AG10803 (cell line): Measurements from ENCODE around the gene MOCS3.
"Not testable (repeated sequence)": the region's sequence is repeated elsewhere in the genome, so short reads cannot be mapped to it uniquely, and the experiment has no call there.

Experiments
- DNase-seq: peaks from one replicate; pipeline ENCODE4 v3.0.0; 2010; ENCODE audit warnings: low read depth
- H3K4me3 ChIP-seq: 2 replicates; pipeline ENCODE4 v1.5.1; 2011; ENCODE audit warnings: mild to moderate bottlenecking, low read length, control low read depth
- TF ChIP-seq, protein P1 (sequence below): conservative IDR thresholded peaks from 2 replicates; pipeline ENCODE4 v1.5.1; 2011; ENCODE audit warnings: mild to moderate bottlenecking, low read length, control low read depth, inconsistent platforms

Gene MOCS3

DNA sequence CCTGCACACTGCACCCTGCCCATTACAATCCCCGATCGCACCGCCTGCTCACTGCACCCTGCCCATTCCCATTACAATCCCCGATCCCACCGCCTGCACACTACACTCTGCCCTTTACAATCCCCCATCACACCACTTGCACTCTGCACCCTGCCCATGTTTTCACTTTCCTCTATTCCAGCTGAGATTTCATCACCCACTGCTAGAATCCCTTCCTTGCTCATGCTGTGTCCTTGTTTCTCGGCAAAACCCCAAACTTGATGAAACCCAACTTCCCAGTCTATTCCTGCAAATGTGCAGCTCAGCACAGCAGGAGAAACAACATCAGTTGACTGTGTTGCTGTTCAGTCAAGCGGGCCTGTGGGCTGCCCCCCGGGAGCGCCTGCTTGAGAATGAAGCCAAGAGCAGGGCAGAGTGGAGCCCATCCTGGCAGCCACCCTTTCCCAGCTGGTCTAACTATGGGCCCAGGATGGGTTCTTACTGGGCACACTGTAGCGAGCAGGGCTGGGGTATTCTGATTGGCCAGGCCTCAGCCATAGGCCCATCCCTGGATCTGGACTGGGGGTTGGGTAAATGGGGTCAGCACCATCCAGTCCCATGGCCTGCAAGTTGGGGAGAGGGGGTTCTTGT lies 17.2 kb downstream of the MOCS3 start:
- DNase-seq, result no peak
- TF ChIP-seq, protein P1, sequence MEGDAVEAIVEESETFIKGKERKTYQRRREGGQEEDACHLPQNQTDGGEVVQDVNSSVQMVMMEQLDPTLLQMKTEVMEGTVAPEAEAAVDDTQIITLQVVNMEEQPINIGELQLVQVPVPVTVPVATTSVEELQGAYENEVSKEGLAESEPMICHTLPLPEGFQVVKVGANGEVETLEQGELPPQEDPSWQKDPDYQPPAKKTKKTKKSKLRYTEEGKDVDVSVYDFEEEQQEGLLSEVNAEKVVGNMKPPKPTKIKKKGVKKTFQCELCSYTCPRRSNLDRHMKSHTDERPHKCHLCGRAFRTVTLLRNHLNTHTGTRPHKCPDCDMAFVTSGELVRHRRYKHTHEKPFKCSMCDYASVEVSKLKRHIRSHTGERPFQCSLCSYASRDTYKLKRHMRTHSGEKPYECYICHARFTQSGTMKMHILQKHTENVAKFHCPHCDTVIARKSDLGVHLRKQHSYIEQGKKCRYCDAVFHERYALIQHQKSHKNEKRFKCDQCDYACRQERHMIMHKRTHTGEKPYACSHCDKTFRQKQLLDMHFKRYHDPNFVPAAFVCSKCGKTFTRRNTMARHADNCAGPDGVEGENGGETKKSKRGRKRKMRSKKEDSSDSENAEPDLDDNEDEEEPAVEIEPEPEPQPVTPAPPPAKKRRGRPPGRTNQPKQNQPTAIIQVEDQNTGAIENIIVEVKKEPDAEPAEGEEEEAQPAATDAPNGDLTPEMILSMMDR, result no peak
- H3K4me3 ChIP-seq, result no peak overlapping the region

DNA sequence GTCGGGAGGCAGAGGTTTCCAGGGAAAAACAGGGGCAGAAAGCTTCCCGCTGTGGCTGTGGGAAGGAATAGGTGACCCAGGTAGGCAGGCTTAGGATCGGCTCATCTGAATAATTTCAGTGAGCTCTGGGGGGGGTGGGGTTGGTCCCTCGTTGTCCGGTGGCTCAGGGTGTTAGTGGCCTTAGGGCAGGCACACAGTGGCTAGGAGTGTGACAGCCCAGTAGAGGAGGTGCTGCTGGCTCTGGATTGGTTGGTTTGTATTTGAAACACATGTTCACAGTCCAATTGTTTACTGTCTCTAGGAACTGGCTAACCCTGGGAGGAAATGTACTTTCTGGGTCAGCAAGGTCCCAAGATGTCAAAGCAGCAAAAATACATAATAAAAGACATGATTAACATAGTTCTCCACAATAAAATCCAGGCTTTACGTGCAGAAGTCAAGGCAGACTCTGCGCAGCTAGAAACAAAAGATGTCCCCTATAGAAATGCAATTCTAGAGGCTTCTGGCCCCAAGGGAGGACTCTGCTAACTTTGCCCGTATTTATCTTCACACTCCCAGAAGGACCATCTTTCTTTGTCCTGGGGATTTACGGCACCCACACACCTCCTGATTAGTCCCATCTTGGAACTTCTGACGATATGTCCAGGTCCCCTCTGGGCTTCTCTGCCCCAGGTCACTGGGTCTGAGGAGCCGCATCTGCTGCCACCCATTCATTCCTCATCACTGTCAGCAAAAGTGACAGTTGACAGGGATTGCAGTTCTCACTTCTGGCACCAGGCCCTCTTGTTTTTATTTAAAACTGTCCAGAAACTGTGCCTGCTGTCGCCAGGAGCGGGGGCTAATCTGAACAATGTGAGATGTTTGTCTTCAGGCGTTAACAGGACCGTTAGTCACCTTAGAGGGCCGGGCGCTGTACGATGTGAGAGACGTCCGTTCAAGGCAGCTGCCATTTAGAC lies 18.7 kb downstream of the MOCS3 start:
- H3K4me3 ChIP-seq, result no peak overlapping the region
- TF ChIP-seq, protein P1, result no peak
- DNase-seq, result no peak

DNA sequence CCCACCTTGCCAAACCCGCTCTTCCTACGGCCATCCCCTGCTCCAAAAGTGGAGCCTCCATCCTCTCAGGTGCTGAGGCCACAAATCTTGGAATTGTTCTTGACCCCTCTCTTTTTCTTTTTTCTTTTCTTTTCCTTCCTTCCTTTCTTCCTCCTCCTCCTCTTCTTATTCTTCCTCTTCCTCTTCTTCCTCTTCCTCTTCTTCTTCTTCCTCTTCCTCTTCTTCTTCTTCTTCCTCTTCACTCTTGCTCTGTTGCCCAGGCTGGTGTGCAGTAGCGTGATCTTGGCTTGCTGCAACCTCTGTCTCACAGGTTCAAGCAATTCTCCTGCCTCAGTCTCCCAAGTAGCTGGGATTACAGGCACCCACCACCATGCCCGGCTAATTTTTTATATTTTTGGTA lies 19.9 kb downstream of the MOCS3 start:
- not testable (repeated sequence) for DNase-seq, H3K4me3 ChIP-seq

DNA sequence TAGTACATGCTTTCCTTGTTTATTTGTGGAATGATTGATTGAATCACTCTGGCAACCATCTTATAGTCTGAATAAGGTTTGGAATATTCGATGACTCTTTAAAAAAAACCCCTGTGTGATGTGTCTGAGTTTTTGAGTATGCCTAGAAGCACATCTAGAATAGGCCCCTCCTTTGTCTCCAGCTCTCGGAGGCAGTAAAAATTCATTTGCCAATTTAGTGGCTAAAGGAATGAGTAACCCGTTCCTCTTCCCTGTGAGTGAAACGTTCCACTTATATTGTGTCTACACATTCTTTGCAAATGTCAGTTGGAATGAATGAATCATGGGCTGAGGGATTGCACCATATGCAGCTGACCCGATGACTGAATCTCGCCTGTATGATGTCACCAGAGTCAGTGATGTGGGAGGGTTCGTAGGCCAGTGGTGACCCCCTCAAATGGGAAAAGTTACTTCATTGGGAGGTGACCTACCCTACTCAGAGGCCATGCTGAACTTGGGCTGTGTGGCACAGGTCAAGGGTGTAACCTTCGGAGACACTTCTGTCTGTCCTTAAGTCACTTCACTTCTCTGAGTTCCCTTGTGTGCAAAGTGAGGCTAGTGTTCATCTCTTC lies 21.6 kb downstream of the MOCS3 start:
- peak; percentile 98 for DNase-seq
- no peak overlapping the region for H3K4me3 ChIP-seq
- TF ChIP-seq, protein P1, result no peak

DNA sequence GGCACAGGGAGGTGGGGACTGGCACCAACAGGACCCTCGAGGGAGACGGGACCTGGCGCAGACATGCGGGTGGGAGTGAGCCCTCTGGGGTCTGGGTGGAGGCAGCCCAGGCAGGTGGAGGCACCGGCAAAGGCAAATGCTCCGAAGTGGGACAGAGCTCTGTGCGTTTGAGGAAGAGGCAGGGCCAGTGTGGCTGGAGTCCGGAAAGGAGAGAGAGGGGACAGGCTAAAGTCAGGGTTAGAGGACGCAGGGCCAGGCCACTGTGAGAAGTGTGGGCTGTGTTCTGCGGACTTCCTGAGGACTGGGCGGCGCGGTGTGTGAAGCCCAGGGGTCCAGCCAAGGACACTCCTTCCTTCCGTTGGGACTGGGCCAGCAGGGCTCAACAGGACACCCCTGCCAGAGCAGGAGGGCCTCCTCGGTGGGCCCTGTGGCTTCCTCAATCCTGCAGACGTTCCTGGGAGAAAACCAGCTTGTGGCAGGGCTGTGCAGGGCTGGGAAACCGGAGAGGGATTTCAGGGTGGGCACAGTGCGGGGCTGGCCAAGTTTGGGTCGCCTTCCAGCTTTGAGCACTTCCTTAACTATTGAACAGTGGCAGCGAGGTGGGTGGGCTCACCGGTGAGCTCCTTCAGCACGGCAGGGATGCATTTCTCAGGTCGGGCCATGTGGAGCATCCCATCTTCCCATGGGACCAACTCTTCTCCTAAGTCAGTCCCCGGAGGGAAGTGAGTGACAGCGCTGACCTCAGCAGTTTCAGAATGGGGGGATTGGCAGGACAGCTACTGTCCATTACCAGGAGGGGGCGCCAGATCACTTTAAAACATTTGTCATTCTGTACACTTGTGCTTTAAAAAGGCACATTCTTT lies 22.5 kb downstream of the MOCS3 start:
- H3K4me3 ChIP-seq, result no peak overlapping the region
- DNase-seq, result peak; percentile 64

DNA sequence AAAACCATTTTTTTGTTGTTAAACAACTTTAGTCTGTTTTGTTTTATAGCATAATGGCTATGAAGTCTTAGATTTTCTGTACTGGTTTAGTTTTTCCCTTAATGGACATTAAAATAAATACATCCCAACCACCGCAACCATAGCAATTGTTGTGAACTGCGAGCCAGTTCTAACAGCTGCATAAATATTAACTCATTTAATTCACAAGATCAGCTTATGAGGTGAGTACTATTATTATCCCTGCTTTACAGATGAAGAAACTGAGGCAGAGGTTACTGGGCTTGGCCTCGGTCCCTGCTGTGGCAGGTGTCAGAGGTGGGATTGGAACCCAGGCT lies 23.1 kb downstream of the MOCS3 start:
- H3K4me3 ChIP-seq, result no peak overlapping the region
- TF ChIP-seq, protein P1, result no peak
- no peak for DNase-seq

More for the DNA sequence above, 22.5 kb downstream of the MOCS3 start:
- TF ChIP-seq, protein P1, result peak; percentile 78

DNA sequence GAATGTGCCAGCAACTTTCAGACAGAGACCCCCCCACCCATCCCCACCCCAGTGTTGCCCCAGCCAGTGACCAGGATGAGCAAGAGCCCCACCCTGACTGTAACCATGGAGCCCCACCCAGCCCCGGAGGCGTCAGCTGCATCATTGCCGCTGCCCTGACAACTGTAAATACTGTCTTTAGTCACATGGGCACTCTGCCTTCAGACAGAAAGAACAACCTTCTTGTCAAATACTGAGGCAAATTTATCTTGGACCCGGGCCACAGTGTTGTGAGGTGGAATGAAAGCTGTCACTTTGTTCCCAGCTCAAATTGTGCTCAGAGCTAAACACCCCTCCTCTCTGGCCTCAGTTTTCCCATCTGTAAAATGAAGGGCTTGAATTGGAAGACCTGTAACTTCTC lies 23.7 kb downstream of the MOCS3 start:
- TF ChIP-seq, protein P1, result no peak
- DNase-seq, result peak; percentile 71

More for the DNA sequence above, 23.7 kb downstream of the MOCS3 start:
- H3K4me3 ChIP-seq, result no peak overlapping the region
